Hematopoietic multipotent progenitor cell treated with erythropoietin and hydrocortisone succinate and interleukin-3 and kit ligand, for 15 days (in vitro differentiated cells): Measurements from ENCODE around the gene ABHD4.
A peak's percentile ranks its signal among the peaks of the same experiment; 100 is the strongest.
"Not testable (repeated sequence)": the region's sequence is repeated elsewhere in the genome, so short reads cannot be mapped to it uniquely, and the experiment has no call there.

Experiments used
- DNase-seq: peaks from one replicate; pipeline ENCODE4 v3.0.0-alpha.2; 2015; ENCODE audit warnings: low spot score

Gene ABHD4

DNA sequence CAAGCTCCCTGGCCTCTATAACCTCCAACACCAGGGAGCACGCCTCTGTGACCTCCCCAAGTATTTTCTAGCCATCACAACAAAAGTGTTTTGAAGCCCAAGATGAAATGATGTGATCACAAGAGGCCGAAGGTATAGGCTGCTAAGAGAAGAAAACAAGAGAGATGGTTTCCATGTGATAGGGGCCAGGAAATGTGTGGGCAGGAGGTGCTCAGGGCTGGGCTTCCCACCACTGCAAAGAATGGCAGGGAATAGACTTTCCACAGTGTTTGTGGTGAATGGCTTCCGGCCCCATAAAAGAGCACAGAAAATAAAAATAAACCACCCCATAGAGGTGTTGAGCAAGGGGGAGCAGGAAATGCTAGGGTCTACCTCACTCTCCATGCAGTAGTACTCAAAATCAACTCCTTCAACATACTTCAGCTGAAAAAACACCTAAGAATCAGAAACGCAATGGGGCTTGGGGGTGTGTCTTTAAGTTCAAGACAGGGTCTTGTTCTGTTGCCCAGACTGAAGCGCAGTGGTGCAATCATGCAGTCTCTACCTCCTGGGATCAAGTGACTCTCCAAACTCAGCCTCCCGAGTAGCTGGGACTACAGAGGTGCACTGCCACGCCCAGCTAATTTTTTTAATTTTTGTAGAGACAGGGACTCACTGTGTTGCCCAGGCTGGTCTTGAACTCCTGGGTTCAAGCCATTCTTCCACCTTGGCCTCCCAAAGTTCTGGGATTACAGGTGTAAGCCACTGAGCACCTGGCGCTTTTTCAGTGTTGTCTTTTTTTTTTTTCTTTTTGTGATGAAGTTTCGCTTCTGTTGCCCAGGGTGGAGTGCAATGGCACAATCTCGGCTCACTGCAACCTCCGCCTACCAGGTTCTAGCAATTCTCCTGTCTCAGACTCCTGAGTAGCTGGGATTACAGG is 36.2 kb upstream of the ABHD4 start:
- DNase-seq = no peak

DNA sequence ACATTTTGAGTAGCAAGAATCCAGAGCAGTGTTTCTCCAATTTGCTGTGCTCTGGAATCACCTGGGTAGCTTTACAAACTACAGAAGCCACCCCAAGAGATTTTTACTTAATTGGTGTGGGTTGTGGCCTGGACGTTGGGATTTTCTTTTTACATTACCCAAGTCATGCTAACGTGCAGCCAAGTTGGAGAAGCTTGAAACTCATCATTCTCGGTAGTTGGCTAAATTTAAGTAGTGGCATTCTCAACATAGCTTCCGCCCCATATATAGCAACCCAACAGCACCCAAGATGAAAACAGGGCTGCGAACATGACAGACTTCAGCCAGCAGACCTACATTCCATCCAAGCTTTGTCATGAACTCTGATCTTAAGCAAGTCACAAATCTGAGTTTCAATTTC is 34.1 kb upstream of the ABHD4 start:
- DNase-seq = no peak

DNA sequence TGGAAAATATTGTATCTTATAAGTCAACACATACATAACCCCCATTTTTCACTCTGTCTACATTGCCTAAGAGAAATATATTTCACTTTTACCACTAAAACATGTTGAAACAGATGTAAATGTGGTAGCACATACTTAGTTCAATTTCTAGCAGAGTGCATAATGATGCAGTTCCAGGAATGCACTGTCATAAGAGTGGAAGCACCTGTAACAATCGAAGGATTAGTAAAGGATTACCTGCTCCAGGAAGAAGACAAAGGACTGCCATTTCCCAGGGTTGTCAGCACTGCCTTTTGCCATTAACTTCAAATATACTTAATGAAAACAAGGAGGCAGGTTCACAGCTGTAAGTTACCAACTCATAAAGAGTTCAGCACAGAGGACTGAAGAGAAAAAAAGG is 33.6 kb upstream of the ABHD4 start:
- DNase-seq = no peak

DNA sequence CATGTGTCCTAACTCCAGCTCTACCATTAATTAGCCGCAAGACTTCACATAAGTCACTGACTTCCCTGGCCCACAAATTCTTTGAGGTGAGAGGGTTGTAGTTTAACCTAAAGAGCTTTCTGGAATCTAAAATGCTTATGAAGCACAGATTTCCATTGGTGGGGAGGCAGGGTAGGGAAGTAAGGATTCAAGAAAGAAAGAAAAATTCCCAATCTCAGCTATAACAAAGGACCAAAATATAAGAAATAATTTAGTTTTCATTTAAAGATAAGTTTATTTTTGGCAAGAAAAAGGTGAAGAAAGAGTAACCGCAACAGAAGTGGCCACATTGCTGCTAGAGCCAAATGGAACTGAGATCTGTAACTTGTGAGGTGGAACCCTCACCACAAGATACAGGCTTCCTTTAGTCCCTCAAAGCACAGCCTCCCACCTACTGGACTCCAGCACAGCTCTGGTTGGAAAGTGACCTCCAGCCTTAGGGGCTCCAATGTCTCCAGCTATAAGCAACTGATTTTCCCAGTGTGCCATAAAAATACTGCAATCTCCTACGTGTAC is 32.6 kb upstream of the ABHD4 start:
- no peak for DNase-seq

DNA sequence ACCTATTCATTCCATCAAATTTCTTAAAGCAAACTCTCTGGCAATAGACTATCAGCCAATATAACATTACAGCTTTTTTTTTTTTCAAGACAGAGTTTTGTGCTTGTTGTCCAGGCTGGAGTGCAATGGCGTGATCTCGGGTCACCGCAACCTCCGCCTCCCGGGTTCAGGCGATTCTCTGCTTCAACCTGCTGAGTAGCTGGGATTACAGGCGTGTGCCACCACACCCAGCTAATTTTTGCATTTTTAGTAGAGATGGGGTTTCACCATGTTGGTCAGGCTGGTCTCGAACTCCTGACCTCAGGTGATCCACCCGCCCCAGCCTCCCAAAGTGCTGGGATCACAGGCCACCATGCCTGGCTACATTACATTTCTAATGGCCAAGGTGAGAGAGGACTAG is 31.8 kb upstream of the ABHD4 start:
- not testable (repeated sequence) for DNase-seq

DNA sequence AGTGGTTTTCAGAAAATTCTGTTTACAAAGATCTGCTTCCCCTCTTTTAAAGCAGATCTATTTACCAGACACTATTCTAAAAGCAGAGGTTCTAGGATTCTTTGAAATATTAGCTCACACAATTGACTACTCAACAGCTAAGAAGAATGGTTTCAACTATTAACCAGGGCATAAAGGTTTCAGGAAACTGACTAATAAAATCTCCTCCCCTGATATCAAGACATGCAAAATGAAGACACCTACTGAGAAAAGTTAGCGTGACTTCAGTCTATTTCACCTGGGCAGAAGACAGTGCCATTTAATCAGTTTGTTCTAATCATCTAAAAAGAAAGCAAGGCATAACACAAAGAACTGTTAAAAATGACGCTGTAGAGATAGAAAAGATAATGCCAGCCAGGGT is 31.3 kb upstream of the ABHD4 start:
- DNase-seq = no peak

DNA sequence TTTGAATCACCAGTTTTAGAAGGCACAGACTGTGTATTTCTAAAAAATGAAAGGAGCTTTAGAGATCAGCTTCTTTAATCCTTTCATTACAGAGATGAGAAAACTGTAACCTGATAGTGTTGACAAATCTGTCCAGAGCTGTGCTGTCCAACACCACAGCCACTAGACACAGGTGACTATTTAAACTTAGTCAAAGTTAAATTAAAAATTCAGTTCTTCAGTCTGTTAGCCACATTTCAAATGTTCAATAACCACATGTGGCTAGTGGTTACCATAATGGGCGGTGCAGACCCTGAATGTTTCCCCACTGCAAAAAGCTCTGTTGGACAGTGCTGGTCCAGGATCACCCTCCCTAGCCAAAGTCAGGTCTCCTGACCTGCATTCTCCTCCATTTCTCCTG is 30.7 kb upstream of the ABHD4 start:
- no peak for DNase-seq

DNA sequence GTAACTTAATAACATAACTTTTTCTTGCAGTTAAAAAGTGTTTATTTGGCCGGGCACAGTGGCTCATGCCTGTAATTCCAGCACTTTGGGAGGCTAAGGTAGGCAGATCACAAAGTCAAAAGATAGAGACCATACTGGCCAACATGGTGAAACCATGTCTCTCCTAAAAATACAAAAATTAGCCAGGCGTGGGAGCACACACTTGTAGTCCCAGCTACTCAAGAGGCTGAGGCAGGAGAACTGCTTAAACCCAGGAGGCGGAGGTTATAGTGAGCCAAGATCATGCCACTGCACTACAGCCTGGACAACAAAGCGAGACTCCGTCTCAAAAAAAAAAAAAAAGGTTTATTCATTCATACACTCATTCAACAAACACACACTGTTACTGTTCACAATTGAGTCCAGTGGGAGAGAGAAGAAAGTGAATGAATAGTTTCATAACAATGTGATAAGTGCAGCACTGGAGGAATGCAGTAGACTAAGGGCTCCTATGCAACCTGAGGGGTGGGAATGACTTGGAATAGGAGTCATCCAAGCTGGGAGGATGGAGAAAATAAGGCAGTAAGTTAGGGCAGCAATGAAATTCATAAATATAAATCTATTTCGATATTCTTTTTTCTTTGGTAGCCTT is 28.9 kb upstream of the ABHD4 start:
- no peak for DNase-seq

DNA sequence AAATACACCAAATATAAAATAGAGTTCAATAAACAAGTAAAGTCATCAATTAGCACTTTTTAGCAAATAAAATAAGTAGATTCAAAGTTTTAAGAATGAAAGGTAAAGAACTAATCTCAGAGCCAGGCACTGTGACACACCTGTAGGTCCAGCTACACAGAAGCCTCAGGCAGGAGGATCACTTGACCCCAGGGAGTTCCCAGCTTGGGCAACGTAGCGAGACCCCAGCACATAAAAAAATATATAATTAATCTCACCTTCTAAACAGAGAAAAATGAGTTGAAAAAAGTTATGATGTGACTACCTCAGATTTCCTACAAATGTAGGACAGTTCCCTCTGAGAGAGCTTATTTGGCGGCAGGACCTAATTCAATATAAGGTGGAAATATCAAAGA is 28.4 kb upstream of the ABHD4 start:
- no peak for DNase-seq

DNA sequence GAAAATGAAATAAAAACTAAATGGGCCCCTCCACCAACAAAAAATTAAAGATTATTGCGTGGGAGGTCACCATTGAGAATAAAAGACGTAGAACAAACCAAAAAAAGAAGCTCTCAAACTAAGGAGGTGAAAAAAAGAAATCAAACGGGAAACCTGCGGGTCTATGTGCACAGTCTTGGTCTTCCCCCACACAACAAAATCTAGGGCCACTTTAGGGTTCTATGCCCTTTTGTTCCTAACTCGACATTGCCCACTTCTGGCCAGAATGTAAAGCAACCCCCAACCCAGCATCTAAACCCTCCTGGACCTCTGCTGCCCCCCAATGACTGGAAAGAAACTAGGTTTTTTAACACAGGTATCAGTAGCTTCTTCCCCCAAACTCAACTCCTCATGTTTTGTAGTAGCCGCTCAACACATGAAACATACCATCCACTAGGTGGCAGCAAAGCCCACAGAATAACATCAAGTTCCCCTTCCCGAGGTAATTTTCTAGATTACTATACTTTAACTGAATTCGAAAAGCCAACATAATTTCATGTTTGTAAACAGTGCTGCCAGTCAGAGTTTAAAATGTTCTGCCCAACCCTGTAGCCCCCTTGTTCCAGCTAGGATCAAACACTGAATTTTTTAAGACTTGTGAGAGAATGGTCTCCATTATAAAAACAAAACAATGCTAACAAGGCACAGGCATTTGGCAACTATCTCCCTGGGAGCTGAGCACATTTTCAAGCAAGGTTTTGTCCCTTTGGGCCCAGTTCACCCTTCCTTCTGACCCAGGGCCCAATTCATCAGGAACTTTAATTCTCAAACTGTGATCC is 27.8 kb upstream of the ABHD4 start:
- peak; percentile 90 for DNase-seq

DNA sequence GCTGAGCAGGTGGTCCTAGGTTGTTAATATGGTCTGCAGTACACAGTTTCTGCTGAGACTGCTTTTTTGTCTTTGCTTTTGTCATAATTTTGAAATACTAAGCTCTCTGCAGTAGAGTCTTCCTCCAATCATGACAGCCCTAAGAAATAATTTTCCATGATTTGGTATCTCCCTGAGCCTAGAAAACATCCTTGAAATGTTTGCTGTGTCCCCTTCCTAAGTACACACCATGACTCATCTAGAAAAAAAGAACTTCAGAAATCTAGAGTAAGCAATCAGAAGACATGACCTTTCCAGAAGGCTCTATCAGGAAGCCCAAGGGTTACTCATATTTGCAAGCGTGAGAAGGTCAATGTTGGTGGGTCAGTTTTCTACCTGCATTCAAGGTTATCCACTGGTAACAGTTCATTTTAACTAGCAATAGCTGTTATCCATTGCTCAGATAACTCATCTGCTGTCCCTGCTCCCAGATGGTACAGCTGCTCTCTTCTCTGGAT is 25.5 kb upstream of the ABHD4 start:
- DNase-seq = no peak

DNA sequence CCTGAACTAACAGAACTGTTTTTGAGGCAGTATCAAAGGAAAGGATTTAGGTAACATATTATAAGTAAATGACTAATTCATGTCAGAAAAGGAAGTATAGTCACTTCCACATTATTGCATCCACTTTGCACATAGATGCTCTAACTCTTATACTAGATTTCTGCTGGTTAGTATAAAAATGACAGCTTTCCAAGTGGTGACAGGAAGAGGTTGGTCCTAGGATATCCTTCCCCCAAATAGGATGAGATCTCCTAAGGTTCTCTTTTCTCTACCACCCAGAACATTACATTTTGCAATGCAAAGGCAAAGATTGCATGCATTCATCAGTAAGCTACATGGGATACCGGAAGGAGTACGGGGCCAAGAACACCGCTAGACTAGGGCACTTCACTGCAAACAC is 24.3 kb upstream of the ABHD4 start:
- DNase-seq = no peak

DNA sequence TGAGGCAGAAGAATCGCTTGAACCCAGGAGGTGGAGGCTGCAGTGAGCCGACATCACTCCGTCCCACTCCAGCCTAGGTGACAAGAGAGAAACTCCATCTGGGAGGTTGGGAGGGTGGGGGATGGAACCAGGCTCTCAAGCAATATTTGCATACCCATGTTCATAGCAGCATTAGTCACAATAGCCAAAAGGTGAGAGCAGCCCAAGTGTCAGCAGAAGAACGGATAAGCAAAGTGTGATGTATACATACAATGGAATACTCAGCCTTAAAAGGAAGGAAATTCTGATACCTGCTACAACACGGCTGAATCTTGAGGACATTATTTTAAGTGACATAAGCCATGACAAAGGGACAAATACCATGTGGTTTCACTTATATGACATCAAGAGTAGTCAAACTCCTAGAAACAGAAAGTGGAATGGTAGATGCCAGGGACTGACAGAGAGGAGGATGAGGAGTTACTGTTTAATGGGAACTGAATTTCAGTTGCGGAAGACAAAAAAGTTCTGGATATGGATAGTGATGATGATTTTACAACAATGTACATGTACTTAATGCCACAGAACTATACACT is 20.7 kb upstream of the ABHD4 start:
- no peak for DNase-seq

DNA sequence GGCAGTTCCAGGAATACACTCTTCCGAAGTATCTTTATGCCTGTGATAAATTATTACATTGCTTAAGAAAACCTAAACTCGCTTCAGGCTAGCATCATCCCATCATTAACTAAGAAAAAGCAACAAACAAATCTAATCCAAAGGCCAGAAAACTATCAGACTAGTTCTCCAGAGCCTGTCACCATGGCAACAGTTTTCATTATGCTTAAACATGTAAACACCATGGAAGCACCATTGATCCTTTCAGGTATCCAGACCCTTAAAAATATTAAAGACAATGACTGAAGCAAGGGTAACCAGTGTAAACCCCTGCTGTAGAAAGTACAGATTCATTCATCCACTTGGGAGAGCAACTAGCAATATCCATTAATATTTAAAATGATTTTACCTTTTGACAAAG is 18.9 kb upstream of the ABHD4 start:
- no peak for DNase-seq

DNA sequence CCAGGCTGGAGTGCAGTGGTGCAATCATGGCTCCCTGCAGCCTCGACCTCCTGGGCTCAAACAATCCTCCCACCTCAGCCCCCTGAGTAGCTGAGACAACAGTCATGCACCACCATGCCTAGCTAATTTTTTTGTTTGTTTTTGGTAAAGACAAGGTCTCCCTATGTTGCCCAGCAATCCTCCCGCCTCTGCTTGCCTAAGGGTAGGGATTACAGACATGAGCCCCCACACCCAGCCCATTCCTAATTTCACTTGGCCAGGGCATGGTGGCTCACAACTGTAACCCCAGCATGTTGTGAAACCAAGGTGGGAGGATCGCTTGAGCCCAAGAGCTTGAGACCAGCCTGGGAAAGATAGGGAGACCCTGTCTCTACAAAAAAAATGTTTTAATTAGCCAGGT is 18.2 kb upstream of the ABHD4 start:
- DNase-seq = no peak

DNA sequence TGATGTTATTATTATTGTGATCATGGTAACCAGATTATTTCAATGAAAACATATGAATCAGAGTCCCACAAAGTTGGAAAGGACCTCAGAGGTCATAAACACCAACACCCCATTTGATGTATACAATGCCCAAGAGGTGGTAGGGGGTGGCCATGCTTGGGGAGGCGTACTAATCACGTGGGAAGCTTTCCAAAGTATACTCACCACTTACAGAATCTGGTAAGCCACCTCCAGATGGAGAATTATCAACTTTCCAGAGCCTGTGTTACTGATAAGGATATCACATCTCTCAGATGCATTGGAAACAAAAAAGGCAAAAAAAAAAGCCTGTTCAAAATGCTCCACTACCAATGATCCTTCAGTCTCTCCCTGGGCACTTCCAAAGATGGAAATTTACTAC is 17.5 kb upstream of the ABHD4 start:
- DNase-seq = no peak

DNA sequence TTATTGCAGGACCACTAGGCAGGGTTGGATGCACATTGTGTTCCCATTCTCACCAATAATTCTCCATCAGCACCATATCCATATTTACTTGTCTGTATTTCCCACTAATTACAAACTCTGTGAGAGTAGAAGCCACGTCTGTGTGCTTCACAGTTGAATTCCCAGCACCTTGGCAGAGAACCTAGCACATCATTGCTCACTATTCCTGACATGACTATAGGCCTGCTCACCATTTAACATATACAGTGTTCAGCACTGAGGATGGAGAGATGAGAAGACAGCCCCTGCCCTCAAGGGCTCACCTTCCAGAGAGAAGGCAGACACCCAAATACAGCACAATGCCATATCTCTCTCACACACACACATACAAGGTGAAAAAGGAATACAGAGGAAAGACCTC is 14.1 kb upstream of the ABHD4 start:
- DNase-seq = no peak

DNA sequence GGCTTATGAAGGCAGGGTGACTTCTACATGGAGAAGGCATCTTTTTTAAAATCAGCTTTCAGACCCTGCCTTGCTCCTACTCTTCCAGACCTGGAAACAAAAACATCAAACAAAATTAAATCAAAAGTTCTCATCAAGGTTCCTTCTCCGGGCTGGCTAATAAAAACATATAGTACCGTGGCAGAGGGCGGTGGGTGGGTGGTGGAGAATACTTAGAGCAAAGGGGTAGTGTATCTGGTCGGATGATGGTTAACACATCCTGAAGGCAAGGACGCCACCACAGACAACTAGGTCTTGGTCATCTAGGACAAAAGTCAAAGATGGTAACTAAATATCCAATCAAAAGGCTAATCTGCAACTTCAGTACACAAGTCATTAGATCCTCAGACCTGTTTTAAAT is 10.9 kb upstream of the ABHD4 start:
- DNase-seq = no peak

DNA sequence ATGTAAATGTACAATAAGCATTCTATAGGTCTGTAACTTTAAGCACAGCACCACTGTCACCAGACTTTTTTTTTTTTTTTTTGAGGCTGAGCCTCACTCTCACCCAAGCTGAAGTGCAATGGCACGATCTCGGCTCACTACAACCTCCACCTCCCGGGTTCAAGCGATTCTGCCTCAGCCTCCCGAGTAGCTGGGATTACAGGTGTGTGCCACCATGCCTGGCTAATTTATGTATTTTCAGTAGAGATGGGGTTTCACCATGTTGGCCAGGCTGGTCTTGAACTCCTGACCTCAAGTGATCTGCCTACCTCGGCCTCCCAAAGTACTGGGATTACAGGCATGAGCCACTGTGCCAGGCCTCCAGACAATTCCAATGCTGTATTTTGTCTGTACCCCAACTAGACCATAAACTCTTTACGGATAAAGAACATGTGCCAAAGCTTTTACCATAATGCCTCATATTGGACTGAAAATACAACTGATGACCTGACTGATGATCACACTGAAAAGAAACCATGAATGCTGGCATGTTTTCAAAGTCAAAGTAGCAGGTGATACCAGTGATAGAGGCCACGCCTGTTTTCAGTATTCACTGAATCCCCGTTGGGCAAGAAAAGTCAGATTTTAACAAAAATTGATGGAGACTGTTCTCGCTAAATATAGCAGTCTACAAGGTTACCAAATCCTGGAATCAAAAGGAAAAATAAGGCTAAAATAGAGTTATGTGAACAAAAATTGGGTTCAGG is 10.2 kb upstream of the ABHD4 start:
- DNase-seq = peak; percentile 76

DNA sequence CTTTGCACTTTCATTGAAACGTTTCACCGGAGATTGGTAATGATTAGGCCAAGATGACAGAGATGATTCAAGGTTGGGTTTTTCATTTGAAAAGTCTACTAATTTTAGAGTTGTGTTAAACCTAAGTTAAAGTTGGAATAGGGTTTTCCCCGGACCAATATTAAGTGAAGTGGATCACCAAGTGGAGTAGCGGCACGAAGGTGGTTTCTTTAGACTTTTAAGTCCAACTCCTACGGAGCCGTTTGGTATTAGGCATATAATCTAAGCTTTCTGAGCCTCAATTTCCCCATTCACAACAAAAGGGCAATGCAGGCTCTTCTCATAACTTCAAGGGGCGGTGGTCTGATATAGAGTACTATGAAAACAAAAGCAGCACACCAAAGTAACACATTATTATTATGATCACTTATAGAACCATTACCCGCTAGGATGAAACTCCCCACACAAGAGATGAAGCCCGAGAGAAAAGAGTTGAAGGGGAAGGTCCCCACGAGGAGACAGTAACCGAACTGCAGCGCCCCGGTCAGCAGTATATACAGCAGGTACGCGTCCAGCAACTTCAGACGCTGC is 9.5 kb upstream of the ABHD4 start:
- DNase-seq = no peak
